ENCODE measurements around the gene PIK3C3.

DNA sequence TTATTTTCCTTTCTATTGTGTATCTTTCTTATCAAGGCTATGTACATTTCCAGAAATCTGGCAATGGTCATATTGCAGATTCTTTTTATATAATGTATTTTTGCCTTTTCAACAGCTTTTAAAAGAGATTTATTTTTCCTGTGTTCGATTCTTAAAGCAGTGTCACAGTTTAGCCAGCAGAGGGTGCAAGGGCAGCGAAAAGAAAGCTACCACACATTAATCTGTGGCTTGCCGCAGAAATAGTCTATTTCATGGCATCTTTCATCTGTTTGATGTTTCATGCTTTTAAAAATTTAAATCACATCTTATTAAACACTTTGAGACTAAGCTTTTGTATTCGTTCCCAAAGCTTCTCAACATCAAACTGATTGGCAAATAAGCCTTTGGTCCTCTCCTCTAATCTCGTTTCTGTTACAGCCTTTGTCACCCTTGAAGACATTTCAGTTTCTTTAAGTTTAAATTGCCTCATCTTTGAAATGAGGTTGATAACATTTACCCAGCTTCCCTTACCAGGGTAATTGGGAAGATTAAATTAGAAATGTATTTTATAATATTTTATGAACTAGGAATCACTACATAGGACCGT is 73.3 kb downstream of the PIK3C3 start:
- TF ChIP-seq, protein P1, sequence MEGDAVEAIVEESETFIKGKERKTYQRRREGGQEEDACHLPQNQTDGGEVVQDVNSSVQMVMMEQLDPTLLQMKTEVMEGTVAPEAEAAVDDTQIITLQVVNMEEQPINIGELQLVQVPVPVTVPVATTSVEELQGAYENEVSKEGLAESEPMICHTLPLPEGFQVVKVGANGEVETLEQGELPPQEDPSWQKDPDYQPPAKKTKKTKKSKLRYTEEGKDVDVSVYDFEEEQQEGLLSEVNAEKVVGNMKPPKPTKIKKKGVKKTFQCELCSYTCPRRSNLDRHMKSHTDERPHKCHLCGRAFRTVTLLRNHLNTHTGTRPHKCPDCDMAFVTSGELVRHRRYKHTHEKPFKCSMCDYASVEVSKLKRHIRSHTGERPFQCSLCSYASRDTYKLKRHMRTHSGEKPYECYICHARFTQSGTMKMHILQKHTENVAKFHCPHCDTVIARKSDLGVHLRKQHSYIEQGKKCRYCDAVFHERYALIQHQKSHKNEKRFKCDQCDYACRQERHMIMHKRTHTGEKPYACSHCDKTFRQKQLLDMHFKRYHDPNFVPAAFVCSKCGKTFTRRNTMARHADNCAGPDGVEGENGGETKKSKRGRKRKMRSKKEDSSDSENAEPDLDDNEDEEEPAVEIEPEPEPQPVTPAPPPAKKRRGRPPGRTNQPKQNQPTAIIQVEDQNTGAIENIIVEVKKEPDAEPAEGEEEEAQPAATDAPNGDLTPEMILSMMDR (IDR thresholded peaks at IDR 0.05): peak; percentile 50 to 87 (median 68)
- no peak for TF ChIP-seq POLR2A (IDR thresholded peaks at IDR 0.05)

Data from heart left ventricle (tissue), 13 donors.